ENCODE data around the gene NACC1. TPM values are rescaled to one million over a fixed set of nuclear protein-coding genes. Genes with fewer than 3 reads are reported as not detected.

NACC1 gene
- total RNA-seq, 1 experiment from 2014 or later = 237 TPM

- TF ChIP-seq FOXJ3 (CRISPR knock-in tag; IDR thresholded peaks at IDR 0.05; ENCODE audit: borderline replicate concordance) (no peak), CDX4 (CRISPR knock-in tag; IDR thresholded peaks at IDR 0.05; ENCODE audit: borderline replicate concordance) (no peak), TP53 (CRISPR knock-in tag; IDR thresholded peaks at IDR 0.05) (no peak), CREB1 (CRISPR knock-in tag; IDR thresholded peaks at IDR 0.05) (no peak), ATF6 (CRISPR knock-in tag; IDR thresholded peaks at IDR 0.05) (no peak), SP1 (CRISPR knock-in tag; conservative IDR thresholded peaks at IDR 0.05) (no peak), E2F1 (CRISPR knock-in tag; IDR thresholded peaks at IDR 0.05) (no peak), KAT7 (CRISPR knock-in tag; IDR thresholded peaks at IDR 0.05; ENCODE audit: borderline replicate concordance) (no peak), ELF4 (CRISPR knock-in tag; IDR thresholded peaks at IDR 0.05; ENCODE audit: low read depth) (no peak), ZNF396 (CRISPR knock-in tag; IDR thresholded peaks at IDR 0.05; ENCODE audit: borderline replicate concordance) (no peak), FOXP4 (CRISPR knock-in tag; IDR thresholded peaks at IDR 0.05) (no peak)
- TF ChIP-seq, protein P1, sequence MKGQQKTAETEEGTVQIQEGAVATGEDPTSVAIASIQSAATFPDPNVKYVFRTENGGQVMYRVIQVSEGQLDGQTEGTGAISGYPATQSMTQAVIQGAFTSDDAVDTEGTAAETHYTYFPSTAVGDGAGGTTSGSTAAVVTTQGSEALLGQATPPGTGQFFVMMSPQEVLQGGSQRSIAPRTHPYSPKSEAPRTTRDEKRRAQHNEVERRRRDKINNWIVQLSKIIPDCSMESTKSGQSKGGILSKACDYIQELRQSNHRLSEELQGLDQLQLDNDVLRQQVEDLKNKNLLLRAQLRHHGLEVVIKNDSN (CRISPR knock-in tag; IDR thresholded peaks at IDR 0.05) = no peak
- TF ChIP-seq, protein P2, sequence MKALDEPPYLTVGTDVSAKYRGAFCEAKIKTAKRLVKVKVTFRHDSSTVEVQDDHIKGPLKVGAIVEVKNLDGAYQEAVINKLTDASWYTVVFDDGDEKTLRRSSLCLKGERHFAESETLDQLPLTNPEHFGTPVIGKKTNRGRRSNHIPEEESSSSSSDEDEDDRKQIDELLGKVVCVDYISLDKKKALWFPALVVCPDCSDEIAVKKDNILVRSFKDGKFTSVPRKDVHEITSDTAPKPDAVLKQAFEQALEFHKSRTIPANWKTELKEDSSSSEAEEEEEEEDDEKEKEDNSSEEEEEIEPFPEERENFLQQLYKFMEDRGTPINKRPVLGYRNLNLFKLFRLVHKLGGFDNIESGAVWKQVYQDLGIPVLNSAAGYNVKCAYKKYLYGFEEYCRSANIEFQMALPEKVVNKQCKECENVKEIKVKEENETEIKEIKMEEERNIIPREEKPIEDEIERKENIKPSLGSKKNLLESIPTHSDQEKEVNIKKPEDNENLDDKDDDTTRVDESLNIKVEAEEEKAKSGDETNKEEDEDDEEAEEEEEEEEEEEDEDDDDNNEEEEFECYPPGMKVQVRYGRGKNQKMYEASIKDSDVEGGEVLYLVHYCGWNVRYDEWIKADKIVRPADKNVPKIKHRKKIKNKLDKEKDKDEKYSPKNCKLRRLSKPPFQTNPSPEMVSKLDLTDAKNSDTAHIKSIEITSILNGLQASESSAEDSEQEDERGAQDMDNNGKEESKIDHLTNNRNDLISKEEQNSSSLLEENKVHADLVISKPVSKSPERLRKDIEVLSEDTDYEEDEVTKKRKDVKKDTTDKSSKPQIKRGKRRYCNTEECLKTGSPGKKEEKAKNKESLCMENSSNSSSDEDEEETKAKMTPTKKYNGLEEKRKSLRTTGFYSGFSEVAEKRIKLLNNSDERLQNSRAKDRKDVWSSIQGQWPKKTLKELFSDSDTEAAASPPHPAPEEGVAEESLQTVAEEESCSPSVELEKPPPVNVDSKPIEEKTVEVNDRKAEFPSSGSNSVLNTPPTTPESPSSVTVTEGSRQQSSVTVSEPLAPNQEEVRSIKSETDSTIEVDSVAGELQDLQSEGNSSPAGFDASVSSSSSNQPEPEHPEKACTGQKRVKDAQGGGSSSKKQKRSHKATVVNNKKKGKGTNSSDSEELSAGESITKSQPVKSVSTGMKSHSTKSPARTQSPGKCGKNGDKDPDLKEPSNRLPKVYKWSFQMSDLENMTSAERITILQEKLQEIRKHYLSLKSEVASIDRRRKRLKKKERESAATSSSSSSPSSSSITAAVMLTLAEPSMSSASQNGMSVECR (CRISPR knock-in tag; IDR thresholded peaks at IDR 0.05; ENCODE audit: borderline replicate concordance) = no peak
- TF ChIP-seq, protein P3, sequence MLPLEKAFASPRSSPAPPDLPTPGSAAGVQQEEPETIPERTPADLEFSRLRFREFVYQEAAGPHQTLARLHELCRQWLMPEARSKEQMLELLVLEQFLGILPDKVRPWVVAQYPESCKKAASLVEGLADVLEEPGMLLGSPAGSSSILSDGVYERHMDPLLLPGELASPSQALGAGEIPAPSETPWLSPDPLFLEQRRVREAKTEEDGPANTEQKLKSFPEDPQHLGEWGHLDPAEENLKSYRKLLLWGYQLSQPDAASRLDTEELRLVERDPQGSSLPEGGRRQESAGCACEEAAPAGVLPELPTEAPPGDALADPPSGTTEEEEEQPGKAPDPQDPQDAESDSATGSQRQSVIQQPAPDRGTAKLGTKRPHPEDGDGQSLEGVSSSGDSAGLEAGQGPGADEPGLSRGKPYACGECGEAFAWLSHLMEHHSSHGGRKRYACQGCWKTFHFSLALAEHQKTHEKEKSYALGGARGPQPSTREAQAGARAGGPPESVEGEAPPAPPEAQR (CRISPR knock-in tag; IDR thresholded peaks at IDR 0.05) = no peak
- TF ChIP-seq, protein P4, sequence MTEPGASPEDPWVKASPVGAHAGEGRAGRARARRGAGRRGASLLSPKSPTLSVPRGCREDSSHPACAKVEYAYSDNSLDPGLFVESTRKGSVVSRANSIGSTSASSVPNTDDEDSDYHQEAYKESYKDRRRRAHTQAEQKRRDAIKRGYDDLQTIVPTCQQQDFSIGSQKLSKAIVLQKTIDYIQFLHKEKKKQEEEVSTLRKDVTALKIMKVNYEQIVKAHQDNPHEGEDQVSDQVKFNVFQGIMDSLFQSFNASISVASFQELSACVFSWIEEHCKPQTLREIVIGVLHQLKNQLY (CRISPR knock-in tag; IDR thresholded peaks at IDR 0.05) = no peak
- no peaks in the 10 kb centered on the region for H3K36me3 Mint-ChIP-seq
- ChIA-PET POLR2A (no interaction called here), CTCF (interaction anchor here (0.6 to 2.5 kb wide), 3 partner anchors 8 to 574 kb away, joined by 4 to 28 read pairs (median 6); no protein-coding TSS in a partner anchor)
- peaks cover 4% of the 10 kb centered on the region; the same call in 1 of the 2 replicates for H3K4me1 Mint-ChIP-seq
- H3K27me3 Mint-ChIP-seq (ENCODE audit: low read depth) = no peaks in the 10 kb centered on the region
- DNase-seq (ENCODE audit: low spot score) (no peak), ATAC-seq (no peak)
- H3K4me3 Mint-ChIP-seq = no peak overlapping the region
- H3K9me3 Mint-ChIP-seq = 0 out of 2 replicates have a peak, but pooled peaks cover 3% of the 10 kb centered on the region
- H3K27ac Mint-ChIP-seq = no peak overlapping the region
Measured at GRCh38 chr19:13187419-13187818, 69.4 kb downstream of the NACC1 start.
